PC-9 (cell line): ENCODE data around the gene DCLK2. TPM values are rescaled to one million over a fixed set of nuclear protein-coding genes. Genes with fewer than 3 reads are reported as not detected.

ENCODE experiments used
- BruUV-seq: library from RNA; stranded (reverse); fragments of 400-500 nt; replicated peaks from 2 replicates; lab custom pipeline; 2021; lab: Mats Ljungman, UMichigan
- CTCF ChIA-PET: fragments of 300-600 bp; sonication (Branson Sonifier 250); formaldehyde crosslinking; loops from one replicate; lab custom pipeline; 2022; ENCODE audit warnings: antibody characterized with exemption; lab: Charles Lee
- POLR2A ChIA-PET: fragments of 300-600 bp; sonication (Branson Sonifier 250); formaldehyde crosslinking; loops from one replicate; lab custom pipeline; 2022; ENCODE audit warnings: antibody characterized with exemption; ENCODE audit not compliant: unreplicated experiment; lab: Charles Lee
- DNase-seq, 2 experiments: peaks; one replicate each; pipeline versions ENCODE4 v3.0.0 to v3.0.0-alpha.2; 2015 to 2022; ENCODE audit warnings: mixed read lengths in 1 of 2
- H2AFZ ChIP-seq: fragments of 200-600 bp; sonication (generic); 2 replicates; pipeline ENCODE4 v1.8.1; 2017; ENCODE audit warnings: antibody characterized with exemption
- H3F3A ChIP-seq: fragments of 200-600 bp; sonication (generic); 2 replicates; pipeline ENCODE4 v1.8.1; 2017; ENCODE audit warnings: antibody characterized with exemption, mild to moderate bottlenecking, low read depth; ENCODE audit not compliant: insufficient read depth
- H3K27ac ChIP-seq: fragments of 200-600 bp; sonication (generic); 2 replicates; pipeline ENCODE4 v1.6.1; 2016; ENCODE audit warnings: mixed run types
- H3K27me3 ChIP-seq: fragments of 200-600 bp; sonication (generic); 2 replicates; pipeline ENCODE4 v1.6.1; 2016; ENCODE audit warnings: low read depth, mixed run types; ENCODE audit not compliant: insufficient read depth
- H3K36me3 ChIP-seq: fragments of 200-600 bp; sonication (generic); 2 replicates; pipeline ENCODE4 v1.6.1; 2016; ENCODE audit warnings: low read depth, mixed run types
- H3K4me1 ChIP-seq: fragments of 200-600 bp; sonication (generic); replicated peaks from 2 replicates; pipeline ENCODE4 v1.6.1; 2016; ENCODE audit warnings: mixed run types; ENCODE audit not compliant: insufficient read depth
- H3K4me2 ChIP-seq: fragments of 200-600 bp; sonication (generic); 2 replicates; pipeline ENCODE4 v1.6.1; 2017; ENCODE audit warnings: mixed run types
- H3K4me3 ChIP-seq: fragments of 200-600 bp; sonication (generic); 2 replicates; pipeline ENCODE4 v1.6.1; 2016; ENCODE audit warnings: mixed run types
- H3K79me2 ChIP-seq: fragments of 200-600 bp; sonication (generic); 2 replicates; pipeline ENCODE4 v1.6.1; 2017; ENCODE audit warnings: low read depth, mixed run types
- H3K9me2 ChIP-seq: fragments of 200-600 bp; sonication (generic); 2 replicates; pipeline ENCODE4 v1.8.1; 2017; ENCODE audit warnings: mild to moderate bottlenecking; ENCODE audit not compliant: insufficient read depth
- H3K9me3 ChIP-seq: fragments of 200-600 bp; sonication (generic); 2 replicates; pipeline ENCODE4 v1.8.1; 2016; ENCODE audit warnings: low read depth; ENCODE audit not compliant: insufficient read depth
- H4K20me1 ChIP-seq: fragments of 200-600 bp; sonication (generic); 2 replicates; pipeline ENCODE4 v1.8.1; 2017; ENCODE audit not compliant: insufficient read depth
- CTCF ChIP-seq: fragments of 200-600 bp; sonication (generic); conservative IDR thresholded peaks from 2 replicates; pipeline ENCODE4 v1.6.1; 2017; ENCODE audit warnings: mixed run types, antibody characterized with exemption, mild to moderate bottlenecking, moderate library complexity
- EZH2 ChIP-seq: fragments of 200-600 bp; sonication (generic); IDR thresholded peaks from 2 replicates; pipeline ENCODE4 v1.8.0; 2017; ENCODE audit warnings: antibody characterized with exemption, low read depth
- intact Hi-C: fragments of 100-400 bp; cut with micrococcal nuclease; formaldehyde crosslinking; loops from one replicate; pipeline ENCODE4 v1.10.0; 2022; ENCODE audit not compliant: unreplicated experiment
- total RNA-seq: library from RNA; stranded (reverse); gene quantifications from 2 replicates; pipeline ENCODE4 v1.2.3, GENCODE V29; 2021

DCLK2 gene
- total RNA-seq, 1 experiment from 2014 or later = 0.41 TPM

GRCh38 chr4:150256841-150257730 lies 178.8 kb downstream of the DCLK2 start:
- H2AFZ ChIP-seq = no peak overlapping the region
- ChIA-PET POLR2A (no interaction called here), CTCF (no interaction called here)
- no peak overlapping the region for H3K27ac ChIP-seq
- no peaks in the 10 kb centered on the region for H4K20me1 ChIP-seq
- H3K79me2 ChIP-seq = no peaks in the 10 kb centered on the region
- TF ChIP-seq CTCF (no peak), EZH2 (no peak)
- H3K4me3 ChIP-seq = no peak overlapping the region
- BruUV-seq = no TSS peak
- no peaks in the 10 kb centered on the region for H3K27me3 ChIP-seq
- intact Hi-C loops = no loop called here
- H3K36me3 ChIP-seq = no peaks in the 10 kb centered on the region
- no peak for DNase-seq
- no peaks in the 10 kb centered on the region for H3K4me1 ChIP-seq
- H3K4me2 ChIP-seq = no peak overlapping the region
- H3K9me2 ChIP-seq = no peaks in the 10 kb centered on the region
- H3K9me3 ChIP-seq = no peaks in the 10 kb centered on the region
- H3F3A ChIP-seq = no peaks in the 10 kb centered on the region

- ChIA-PET POLR2A (no interaction called here), CTCF (no interaction called here)
- TF ChIP-seq EZH2 = no peak
- TF ChIP-seq CTCF = no peak
- no peaks in the 10 kb centered on the region for H3K36me3 ChIP-seq
- no peaks in the 10 kb centered on the region for H3K27me3 ChIP-seq
- DNase-seq = no peak
- no peaks in the 10 kb centered on the region for H3F3A ChIP-seq
- no TSS peak for BruUV-seq
- no peaks in the 10 kb centered on the region for H3K4me1 ChIP-seq
- no peak overlapping the region for H3K27ac ChIP-seq
- H3K9me3 ChIP-seq = no peaks in the 10 kb centered on the region
- H4K20me1 ChIP-seq = no peaks in the 10 kb centered on the region
- H2AFZ ChIP-seq = no peak overlapping the region
- H3K4me2 ChIP-seq = no peak overlapping the region
- no peaks in the 10 kb centered on the region for H3K9me2 ChIP-seq
- no peak overlapping the region for H3K4me3 ChIP-seq
- intact Hi-C loops = no loop called here
- H3K79me2 ChIP-seq = no peaks in the 10 kb centered on the region
These were observed 180.3 kb downstream of the DCLK2 start for GRCh38 chr4:150258569-150258968.

- no peaks in the 10 kb centered on the region for H3K9me3 ChIP-seq
- no peak for TF ChIP-seq EZH2
- TF ChIP-seq CTCF = no peak
- H4K20me1 ChIP-seq = no peaks in the 10 kb centered on the region
- no peak overlapping the region for H3K4me3 ChIP-seq
- no TSS peak for BruUV-seq
- DNase-seq = no peak
- POLR2A ChIA-PET = no interaction called here
- no peak overlapping the region for H2AFZ ChIP-seq
- no peaks in the 10 kb centered on the region for H3K9me2 ChIP-seq
- H3K27ac ChIP-seq = no peak overlapping the region
- H3K36me3 ChIP-seq = no peaks in the 10 kb centered on the region
- CTCF ChIA-PET = no interaction called here
- no peaks in the 10 kb centered on the region for H3K79me2 ChIP-seq
- intact Hi-C loops = no loop called here
- no peaks in the 10 kb centered on the region for H3K27me3 ChIP-seq
- H3K4me1 ChIP-seq = no peaks in the 10 kb centered on the region
- no peak overlapping the region for H3K4me2 ChIP-seq
- no peaks in the 10 kb centered on the region for H3F3A ChIP-seq
These were observed 181.8 kb downstream of the DCLK2 start for GRCh38 chr4:150259861-150260567.
